ENCODE data around the gene KIF11. TPM values are rescaled to one million over a fixed set of nuclear protein-coding genes. Genes with fewer than 3 reads are reported as not detected.

The KIF11 gene
- total RNA-seq, 1 donor = 1.6 TPM

GRCh38 chr10:92699518-92700381, 106.8 kb downstream of the KIF11 start:
- peak in 2 of 3 donors; percentile 37 to 49 for DNase-seq (ENCODE audit: low read depth in 2 of 3, low spot score in 2 of 3)

- DNase-seq (ENCODE audit: low read depth in 2 of 3, low spot score in 2 of 3) = peak in 2 of 3 donors; percentile 52 to 73
Measured at GRCh38 chr10:92702301-92702916, 109.5 kb downstream of the KIF11 start.

Small RNA genes lying within 50 kb of the gene (small RNA-seq; reads per million reads assigned to genes)
- not detected for gene RN7SL644P

Other genes starting within 250 kb of the KIF11 start
- gene IDE, start 19.0 kb upstream of the KIF11 start, total RNA-seq = 11.6 TPM
- 68.7 TPM for gene HHEX, start 96.8 kb downstream of the KIF11 start, total RNA-seq

Data from hematopoietic multipotent progenitor cell (in vitro differentiated cells).